ENCODE results near the gene FAM187B.
"Not testable (repeated sequence)": the region's sequence is repeated elsewhere in the genome, so short reads cannot be mapped to it uniquely, and the experiment has no call there.

FAM187B gene

DNA sequence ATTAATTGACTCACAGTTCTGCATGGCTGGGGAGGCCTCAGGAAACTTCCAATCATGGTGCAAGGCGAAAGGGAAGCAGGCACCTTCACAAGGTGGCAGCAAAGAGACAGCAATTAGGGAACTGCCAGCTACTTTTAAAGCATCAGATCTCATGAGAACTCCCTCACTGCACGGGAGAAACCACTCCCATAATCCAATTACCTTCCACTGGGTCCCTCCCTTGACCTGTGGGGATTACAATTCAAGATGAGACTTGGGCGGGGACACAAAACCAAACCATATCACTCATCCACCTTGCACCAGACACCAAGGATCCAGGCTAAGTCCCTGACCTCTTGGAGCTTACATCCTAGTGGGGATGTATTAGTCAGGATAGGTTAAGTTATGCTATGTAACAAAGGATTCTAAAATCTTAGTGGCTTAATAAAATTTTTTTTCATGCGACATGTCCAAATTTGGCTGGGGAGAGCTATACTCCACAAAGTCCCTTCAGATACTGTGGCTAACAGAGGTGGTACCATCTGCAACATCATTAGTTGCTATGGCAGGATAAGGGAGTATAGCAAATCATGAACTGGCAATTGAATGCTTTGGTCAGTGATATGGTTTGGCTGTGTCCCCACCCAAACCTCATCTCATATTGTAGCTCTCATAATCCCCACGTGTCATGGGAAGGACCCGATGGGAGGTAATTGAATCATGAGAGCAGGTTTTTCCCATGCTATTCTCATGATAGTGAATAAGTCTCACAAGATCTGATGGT, 8.3 kb upstream of the FAM187B start:
- in situ Hi-C loops (cut with MboI; ENCODE audit: low sequenced_read_pairs), result no loop called here

DNA sequence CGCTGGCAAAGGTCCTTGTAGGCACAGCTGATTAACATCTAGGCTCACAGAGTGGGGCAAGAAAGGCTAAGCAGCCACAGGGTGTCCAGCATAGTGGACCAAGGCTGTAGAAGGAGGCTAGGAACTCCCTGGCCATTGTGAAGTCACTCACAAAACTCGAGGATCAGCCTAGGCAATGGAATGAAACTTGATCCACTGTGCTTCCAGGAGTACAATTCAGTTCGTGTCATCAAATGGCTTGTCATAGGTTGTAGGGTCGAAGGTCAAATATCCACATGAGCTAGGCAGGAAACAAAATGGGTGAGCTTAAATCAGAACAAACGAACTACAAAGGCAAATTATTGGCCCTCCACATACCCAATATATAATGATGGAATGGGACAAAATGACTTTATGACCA, 4.4 kb upstream of the FAM187B start:
- in situ Hi-C loops (cut with MboI; ENCODE audit: low sequenced_read_pairs), result no loop called here

DNA sequence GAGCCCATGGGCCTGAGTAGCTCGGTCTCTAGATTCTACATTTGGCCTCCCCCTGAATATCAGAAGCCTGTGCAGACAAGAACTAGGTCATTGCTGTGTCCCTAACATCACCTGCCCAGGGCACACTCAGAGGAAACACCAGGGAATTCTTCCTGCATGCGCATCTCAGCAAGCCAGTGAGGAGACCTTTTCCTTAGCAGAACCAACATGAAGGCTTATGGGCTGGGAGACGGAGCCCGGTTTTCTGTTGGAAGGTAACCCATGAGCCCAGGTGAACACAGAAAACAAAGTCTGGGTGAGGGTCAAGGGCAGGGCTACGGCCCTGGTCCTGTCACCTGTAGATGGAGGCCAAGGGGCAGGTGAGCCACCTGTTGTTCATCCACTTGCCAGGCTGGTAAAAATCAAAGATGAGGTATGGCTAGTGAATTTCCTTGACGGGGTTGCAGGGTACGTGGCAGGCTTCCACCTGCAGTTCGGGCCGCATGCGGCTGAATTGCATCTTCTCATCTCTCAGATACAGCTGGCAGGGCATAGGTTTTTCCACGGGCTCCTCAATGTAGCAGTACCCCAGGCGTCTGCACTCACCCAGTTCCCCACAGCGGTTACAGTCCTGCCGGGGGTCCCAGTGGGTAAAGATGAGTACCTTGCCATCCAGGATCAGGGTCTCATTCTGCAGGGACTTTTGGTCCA, 3.6 kb upstream of the FAM187B start:
- in situ Hi-C loops (cut with MboI; ENCODE audit: low sequenced_read_pairs), result no loop called here

DNA sequence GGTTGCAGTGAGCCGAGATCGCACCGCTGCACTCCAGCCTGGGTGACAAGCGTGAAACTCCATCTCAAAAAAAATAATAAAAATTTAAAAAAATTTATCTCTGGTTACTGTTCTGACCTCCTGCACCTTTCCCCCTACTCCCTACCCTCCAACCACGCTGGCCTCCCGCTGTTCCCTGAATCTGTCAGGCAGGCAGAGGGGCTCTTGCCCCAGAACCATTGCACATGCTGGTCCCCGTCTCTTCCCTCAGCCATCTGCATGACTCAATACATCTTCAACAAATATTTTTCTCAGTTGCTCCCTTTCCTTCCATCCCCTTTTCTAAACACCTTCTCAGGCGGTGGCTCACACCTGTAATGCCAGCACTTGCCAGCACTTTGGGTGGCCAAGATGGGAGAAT, 1.1 kb upstream of the FAM187B start:
- in situ Hi-C loops (cut with MboI; ENCODE audit: low sequenced_read_pairs), result no loop called here

DNA sequence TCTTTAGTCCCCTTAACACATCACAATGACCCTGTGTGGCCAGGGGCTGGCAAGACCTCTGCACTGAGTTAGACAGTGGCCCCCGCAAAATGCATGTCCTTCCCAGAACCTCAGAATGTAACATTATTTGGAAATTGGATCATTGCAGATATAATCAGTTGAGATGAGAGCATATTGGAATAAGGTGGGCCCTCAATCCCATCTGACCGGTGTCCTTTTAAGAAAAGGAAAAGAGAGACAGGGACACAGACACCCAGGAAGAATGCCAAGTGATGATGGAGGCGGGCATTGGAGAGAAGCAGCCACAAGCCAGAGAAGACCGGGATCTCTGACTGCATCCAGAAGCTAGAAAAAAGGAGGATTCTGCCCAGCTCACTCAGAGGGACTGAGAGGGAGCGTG, 1.8 kb downstream of the FAM187B start:
- in situ Hi-C loops (cut with MboI; ENCODE audit: low sequenced_read_pairs), result no loop called here

DNA sequence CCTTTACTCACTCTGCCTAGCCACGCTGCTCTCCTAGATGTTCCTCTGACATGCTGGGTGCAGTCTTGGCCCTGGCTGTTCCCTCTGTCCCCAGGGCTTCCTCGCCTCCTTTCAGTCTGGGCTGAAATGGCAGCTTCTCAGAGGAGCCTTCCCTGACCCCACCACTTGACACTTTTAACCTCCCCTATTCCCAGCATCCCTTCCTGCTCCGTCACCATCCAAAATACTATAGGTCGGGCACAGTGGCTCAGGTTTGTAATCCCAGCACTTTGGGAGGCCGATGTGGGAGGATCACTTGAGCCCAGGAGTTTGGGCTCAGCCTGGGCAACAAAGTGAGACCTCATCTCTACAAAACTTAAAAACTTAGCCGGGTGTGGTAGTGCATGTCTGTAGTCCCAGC, 2.6 kb downstream of the FAM187B start:
- in situ Hi-C loops (cut with MboI; ENCODE audit: low sequenced_read_pairs), result no loop called here

DNA sequence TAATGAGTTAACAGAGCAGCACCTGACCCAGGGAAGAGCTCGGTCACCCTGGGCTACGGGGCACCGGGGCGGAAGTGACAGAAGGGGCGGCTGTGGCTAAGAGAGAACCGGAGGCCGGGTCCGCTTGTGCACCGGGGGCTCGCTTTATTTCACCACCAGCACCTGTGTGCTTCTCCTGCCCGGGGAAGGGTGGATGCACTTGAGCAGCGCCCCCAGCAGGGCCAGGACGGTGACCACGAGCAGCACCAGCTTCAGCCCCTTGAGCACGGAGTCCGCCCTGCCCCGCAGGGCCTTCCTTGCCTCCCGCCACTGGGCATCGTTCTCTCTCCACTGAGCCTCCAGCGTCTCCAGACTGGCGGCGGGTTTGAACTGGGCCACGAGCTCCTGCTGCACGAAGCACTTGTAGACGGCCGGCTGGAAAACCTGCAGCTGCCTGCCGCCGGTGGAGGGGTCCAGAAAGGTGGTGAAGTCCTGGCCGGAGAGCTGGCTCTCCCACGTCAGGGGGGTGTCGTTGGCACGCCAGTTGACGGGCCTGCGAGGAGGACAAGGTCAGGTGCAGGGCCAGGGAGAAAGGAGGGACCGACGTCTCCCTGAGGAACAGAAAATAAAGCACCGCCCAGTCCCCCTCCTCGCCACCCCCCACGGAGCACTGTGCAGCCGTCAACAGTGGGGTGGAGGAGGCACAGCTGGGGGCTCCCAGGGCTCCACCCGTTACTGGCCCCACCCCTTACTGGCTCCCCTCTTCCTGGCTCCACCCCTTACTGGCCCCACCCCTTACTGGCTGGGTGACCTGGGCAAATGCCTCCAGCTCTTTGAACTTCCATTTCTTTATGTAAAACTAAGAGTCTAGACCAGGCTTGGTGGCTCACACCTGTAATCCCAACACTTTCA, 3.6 kb downstream of the FAM187B start:
- in situ Hi-C loops (cut with MboI; ENCODE audit: low sequenced_read_pairs), result no loop called here

DNA sequence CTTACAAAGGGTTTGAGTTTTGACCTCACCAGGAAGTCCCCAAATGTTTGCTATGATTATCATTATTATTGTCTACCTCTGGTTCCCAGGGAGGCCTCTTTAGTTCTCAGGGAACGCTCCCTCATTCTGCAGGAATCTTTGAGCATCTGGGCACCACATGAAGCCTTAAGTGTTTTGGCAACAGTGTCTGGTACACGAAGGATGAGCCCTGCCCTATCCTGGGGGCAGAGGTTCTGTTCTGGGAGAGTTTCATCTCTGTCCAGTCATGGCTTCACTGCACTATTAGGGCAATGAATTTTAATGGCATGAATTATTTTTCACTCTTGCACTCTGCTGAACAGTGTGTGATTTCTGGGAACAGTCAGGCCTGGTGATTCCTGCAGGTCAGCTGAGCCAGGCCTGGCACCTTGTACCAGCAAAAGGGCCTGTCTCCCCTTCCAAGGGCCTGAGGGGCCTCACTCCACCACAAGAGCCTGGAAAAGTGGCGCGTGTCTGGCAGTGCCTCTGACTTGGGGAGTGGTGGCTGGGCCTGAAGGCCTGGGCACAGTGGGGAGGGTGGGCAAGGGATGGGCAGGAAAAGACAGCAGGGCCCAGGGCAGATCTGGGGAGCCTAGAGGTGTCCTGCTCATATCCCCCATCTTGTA, 4.6 kb downstream of the FAM187B start:
- in situ Hi-C loops (cut with MboI; ENCODE audit: low sequenced_read_pairs), result no loop called here

DNA sequence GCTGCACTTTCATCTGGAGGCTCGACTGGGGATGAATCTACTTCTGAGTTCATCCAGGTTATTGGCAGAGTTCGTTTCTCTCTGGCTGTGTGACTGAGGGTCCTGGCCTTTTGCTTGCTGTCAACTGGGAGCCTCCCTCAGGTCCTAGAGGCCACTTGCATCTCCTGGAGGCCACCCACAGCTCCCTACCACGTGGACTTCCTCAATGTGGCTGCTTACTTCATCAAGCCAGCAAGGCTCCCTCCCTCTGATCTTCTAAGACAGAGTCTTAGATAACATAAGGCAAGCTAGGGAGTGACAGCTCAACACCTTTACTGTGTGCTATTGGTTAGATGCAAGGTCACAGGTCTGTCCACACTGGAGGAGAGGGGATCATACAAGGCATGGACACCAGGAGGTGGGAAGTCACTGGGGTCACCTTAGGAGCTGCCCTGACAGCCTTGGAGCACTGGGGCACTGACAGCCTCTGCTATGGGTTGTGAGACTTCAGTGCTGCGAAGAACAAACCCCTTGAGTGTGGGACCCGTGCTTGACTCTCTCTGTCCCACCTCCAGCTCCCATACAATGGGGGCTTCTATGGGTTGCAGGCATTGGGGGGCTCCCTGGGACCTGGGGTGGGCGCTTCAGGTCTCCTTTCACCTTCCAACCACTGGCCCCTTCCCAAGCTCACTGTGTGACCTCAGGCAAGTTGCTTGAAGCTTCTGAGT, 5.3 kb downstream of the FAM187B start:
- in situ Hi-C loops (cut with MboI; ENCODE audit: low sequenced_read_pairs), result no loop called here

DNA sequence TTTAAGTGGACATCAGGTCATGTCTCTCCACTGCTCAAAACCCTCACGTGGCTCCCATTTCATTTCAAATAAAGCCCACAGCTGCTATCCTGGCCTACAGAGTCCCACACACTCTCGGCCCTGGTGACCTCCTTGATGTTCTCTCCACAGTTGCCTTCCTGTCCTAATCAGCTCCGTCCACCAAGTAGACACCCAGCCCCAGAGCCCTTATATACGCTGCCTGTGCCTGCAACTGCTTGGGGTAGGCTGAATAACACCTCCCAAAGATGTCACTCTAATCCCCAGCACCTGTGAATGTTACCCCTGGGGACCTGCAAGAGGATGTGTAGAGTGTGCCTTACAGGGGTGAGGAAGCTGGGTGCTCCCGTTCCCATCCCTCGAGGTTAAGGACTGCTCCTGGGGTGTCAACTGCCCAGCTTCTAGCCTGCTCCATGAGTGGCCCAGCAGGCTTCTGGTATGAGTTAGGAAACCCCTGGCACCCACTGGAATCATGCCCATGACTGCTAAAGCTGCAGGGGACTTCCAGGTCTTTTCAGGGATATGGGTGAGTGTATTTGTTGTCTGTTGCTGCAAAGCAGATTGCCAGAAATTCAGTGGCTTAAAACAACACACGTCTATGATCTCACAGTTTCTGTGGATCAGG, 6.0 kb downstream of the FAM187B start:
- in situ Hi-C loops (cut with MboI; ENCODE audit: low sequenced_read_pairs), result no loop called here

DNA sequence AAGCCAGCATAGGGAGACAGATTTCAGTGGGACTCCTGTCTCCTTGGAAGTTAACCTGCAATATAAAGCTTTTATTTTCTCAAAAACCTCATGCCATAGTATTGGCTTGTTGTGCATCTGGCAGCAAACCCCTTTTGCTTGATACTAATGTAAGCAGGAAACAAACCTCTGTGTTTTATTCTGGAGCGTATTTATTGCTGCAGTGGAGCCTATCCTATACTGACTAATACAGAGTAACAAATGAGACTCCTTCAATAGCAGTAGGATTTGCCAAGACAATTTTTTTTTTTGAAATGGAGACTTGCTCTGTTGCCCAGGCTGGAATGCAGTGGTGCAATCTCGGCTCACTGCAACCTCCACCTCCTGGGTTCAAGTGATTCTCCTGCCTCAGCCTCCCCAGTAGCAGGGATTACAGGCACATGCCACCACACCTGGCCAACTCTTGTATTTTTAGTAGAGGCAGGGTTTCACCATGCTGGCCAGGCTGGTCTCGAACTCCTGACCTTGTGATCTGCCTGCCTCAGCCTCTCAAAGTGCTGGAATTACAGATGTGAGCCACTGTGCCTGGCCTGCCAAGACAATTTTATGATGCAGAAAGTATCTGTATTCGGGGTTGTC, 7.5 kb downstream of the FAM187B start:
- in situ Hi-C loops (cut with MboI; ENCODE audit: low sequenced_read_pairs), result not testable (repeated sequence)

DNA sequence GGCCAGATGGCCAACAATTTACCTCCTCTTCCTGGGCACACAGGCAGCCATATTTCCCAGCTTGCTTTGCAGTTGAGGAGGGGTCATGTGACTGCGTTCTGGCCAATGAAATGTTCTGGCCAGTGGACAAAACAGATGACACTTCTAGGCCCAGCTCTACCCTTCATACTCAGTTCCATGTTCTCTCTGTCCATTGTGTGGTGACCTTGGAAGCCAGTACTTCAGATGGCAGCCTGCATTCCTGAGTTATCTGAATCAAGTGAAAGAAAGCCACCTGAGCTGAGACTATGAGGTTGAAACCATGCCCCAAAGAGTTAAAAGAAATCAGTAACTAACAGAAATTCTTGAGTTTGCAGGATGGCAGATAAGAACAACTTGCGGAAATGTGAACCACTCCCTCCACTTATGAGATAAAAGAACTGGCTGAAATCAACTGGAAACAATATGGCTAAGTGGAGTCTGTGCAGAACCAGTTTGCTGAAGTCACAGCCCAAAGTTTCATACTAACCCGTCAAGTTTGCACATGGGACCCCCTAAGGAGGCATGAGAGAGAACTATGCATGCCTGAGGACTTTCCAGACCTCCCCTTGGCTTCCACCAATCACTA, 8.1 kb downstream of the FAM187B start:
- in situ Hi-C loops (cut with MboI; ENCODE audit: low sequenced_read_pairs), result no loop called here

DNA sequence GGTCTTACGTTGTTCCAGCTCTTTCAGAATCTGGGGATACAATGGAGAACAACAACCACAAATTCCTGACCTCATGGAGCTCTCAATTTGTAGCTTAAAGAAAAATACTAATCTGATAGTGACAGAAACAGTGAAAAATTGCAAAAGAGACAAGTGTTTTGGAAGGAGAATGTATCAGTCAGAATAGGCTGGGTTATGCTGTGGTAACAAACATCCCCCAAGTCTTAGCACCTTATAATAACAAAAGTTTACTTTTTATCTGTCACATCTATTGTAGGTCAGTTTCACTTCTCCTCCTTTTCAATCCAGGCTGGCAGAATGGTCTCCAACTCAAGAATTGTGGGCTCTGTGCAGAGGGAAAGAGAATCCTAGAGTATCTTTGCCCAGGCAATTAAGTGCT, 9.5 kb downstream of the FAM187B start:
- in situ Hi-C loops (cut with MboI; ENCODE audit: low sequenced_read_pairs), result no loop called here

DNA sequence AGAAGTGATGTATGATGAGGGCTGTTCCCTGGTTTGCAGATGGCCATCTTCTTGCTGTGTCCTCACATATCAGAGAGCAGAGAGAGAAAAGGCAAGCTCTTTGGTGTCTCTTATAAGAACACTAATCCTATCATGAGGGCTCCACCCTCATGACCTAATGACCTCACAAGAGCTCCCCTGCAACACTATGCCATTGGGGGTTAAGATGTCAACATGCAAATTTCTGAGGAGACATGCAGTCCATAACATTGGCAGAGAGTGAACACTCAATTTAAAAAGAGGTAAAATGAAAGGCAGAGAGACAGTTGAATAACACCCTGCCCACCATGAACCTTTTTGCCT, 10.9 kb downstream of the FAM187B start:
- in situ Hi-C loops (cut with MboI; ENCODE audit: low sequenced_read_pairs), result no loop called here

DNA sequence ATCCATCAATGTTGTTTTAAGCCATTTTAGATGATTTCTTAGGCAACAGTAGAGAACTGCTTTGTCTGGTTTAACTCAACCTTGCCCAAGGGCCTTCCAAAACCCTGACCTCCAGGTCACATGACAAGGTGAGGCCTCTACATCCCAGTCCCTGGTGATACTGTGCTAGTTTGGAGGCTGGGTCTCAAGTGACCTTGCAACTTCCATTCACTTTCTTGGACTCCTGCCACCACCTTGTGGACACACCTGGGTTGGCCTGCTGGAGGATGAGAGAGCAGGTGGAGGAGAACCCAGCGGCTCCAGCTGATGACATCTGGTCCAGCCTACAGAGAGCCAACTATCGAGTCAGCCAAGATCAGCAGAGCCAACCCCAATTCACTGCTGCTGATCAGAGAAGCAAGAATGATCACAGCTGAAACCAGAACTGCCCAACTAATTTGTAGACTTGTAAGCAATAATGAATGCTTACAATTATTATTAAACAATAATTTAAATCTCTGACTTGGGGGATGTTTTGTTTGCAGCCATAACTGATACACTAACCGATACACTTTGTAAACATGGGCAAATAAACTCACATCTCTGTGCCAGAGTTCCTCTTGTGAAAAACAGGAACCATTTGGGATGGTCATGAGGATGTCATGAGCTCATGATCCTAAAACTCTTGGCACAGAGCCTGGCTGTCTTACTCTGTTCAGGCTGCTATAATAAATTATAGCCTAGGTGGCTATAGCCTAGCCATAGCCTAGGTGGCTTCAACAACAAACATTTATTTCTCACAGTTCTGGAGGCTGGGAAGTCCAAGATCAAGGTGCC, 11.5 kb downstream of the FAM187B start:
- in situ Hi-C loops (cut with MboI; ENCODE audit: low sequenced_read_pairs), result no loop called here

DNA sequence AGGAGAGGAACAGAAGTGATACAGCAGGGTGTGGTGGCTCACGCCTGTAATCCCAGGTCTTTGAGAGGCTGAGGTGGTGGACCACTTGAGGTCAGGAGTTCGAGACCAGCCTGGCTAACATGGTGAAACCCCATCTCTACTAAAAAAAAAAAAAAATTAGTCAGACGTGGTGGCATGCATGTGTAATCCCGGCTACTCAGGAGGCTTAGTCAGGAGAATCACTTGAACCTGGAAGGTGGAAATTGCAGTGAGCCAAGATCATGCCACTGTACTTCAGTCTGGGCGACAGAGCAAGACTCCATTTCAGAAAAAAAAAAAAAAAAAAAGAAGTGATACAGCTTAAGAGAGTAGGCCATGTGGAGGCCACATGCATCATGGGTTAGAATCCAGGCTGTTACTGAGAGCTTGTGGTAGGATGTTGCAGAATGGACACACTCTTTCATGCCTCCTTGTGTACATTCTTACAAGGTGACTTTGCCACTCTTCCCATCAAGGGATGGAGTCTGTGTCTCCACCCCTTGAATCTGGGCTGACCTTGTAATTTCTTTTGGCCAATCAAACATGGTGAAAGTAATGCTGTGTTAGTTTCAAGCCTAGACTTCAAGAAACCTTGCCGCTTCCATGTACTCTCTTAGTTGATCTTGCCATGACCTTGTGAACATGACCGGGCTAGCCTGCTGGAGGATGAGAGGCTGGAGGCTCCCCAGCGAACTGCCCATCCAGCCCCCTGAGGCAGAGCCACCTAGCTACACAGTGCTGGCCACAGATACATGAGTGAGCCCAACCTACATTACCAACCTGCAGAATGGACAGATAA, 12.3 kb downstream of the FAM187B start:
- in situ Hi-C loops (cut with MboI; ENCODE audit: low sequenced_read_pairs), result no loop called here

DNA sequence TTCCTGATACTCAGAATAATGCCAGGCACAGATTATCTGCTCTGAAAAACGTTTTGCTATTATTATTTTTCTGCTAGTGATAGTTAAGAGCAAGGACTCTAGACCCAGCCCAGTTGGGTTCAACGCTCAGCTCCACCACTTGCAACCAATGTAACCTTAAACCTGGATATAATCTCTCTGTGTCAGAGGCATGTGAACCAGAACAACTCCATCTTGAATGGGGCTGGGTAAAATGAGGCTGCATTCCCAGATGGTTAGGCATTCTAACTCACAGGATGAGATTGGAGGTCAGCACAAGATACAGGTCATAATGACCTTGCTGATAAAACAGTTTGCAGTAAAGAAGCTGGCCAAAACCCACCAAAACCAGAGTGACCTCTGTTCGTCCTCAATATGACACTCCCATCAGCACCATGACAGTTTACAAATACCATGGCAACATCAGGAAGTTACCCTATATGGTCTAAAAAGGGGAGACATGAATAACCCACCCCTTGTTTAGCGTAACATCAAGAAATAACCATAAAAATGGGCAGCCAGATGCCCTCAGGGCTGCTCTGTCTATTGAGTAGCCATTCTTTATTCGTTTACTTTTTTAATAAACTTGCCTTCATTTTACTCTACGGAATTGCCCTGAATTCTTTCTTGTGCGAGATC, 13.6 kb downstream of the FAM187B start:
- in situ Hi-C loops (cut with MboI; ENCODE audit: low sequenced_read_pairs), result no loop called here

Measured in hTERT RPE-1 (cell line).